Epithelial cell of alveolus of lung (primary cell): ENCODE data around the gene C6. TPM values are rescaled to one million over a fixed set of nuclear protein-coding genes. Genes with fewer than 3 reads are reported as not detected.

Experiments used
- total RNA-seq: library from RNA; depleted of rRNA; stranded (reverse); fragments of >200 nt; gene quantifications from 2 replicates; pipeline ENCODE4 v1.2.1, GENCODE V29; 2015

The C6 gene
- 1.2 TPM in 1 of 2 replicates, not detected in the other for total RNA-seq

DNA sequence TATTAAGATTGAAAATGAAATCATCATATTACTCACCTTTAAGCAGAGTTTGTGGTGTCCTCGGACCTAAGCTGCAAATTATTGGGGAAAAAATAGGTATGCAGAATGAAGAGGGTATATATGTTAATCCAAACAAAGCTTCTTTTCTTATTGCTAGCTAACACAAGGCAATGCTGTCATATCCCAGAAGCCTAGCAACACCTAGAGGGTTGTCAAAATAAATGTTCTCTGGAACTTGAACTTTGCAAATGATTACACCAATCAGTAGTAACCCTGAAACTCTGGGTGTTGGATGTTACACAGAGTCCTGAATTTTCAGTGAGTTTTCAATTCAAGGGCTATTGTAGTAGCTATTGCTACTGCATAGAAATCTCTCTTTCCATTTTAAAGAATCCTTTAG is at the start of gene C6:
Gene C6 (minus strand): TSS at position 193 of the 400 bp plus-strand sequence. CDS start 10,302 bp downstream, outside the sequence.

Other genes starting within 250 kb of the C6 start
- gene MROH2B, start 142.2 kb downstream of the C6 start, total RNA-seq, result not detected in 2 replicates